ENCODE results near the gene NAA40. TPM values are rescaled to one million over a fixed set of nuclear protein-coding genes. Genes with fewer than 3 reads are reported as not detected.

Gene NAA40
- total RNA-seq, 1 experiment from 2014 or later, result 43.7 TPM

DNA sequence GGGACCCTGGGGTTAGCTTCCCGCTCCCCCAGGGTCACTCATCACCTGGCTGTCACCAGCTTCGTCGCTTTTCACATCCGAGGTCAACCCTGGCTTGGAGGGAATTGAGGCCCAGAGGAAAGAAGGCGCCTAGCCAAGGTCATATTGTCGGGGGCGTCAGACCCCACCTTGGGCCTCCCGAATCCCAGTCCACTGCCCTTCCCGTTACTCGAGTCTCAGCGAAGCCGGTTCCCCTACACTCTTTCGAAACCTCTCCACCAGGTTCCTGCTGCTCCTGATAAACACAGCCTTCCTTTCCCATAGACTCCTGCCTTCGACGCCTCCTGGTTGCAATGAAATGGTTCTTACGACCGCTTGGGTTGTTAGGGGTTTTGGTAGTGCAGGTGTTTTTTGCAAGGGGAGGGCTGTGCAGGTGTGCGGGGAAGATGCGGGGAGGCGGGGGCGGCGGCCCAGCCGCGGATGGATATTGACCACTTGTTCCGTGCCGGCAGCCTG, 642 bp downstream of the NAA40 start:
- peaks cover 13% of the 10 kb centered on the region for H3K4me1 Mint-ChIP-seq (ENCODE audit: low read depth, unreplicated experiment)
- no peaks in the 10 kb centered on the region for H3K27me3 Mint-ChIP-seq (ENCODE audit: insufficient read depth, unreplicated experiment)
- ChIA-PET CTCF (interaction anchor here (0.5 to 1.0 kb wide), 10 partner anchors 18 to 562 kb away, joined by 3 to 6 read pairs (median 3); partner anchors contain the start of gene PPP1R14B), POLR2A (interaction anchor here (0.5 to 0.7 kb wide), 9 partner anchors 18 to 1212 kb away, joined by 3 to 5 read pairs (median 4); partner anchors contain the start of genes COX8A, HNRNPUL2 and SLC3A2)
- Histone ChIP-seq H3K4me3 (ENCODE audit: low read depth, low read length) (peak overlapping the region; percentile 61), H3K4me1 (no peaks in the 10 kb centered on the region), H3K36me3 (ENCODE audit: control insufficient read depth, insufficient read depth, low read length) (no peaks in the 10 kb centered on the region), H3K9me3 (no peaks in the 10 kb centered on the region), H3K27me3 (replicated peaks; ENCODE audit: control insufficient read depth, insufficient read depth, low read length) (no peaks in the 10 kb centered on the region)
- DNase-seq, result peak; percentile 41 to 53
- no TSS peak for BruUV-seq (replicated peaks)
- peak overlapping the region; percentile 98 for H3K27ac Mint-ChIP-seq (ENCODE audit: unreplicated experiment)
- peaks cover 21% of the 10 kb centered on the region for H3K36me3 Mint-ChIP-seq (ENCODE audit: insufficient read depth, unreplicated experiment)
- TF ChIP-seq CTCF (IDR thresholded peaks at IDR 0.05; ENCODE audit: insufficient read depth in 1 of 2, low read depth in 1 of 2, low read length in 1 of 2, severe bottlenecking in 1 of 2, unreplicated experiment in 1 of 2), result no peak
- intact Hi-C loops (cut with micrococcal nuclease; ENCODE audit: unreplicated experiment), result loop anchor here (2.0 kb wide), 1 partner anchor 35 kb away; the partner anchor contains the start of gene COX8A
- peak overlapping the region; percentile 100 for H3K4me3 Mint-ChIP-seq (ENCODE audit: unreplicated experiment)
- no peaks in the 10 kb centered on the region for H3K9me3 Mint-ChIP-seq (ENCODE audit: unreplicated experiment)

DNA sequence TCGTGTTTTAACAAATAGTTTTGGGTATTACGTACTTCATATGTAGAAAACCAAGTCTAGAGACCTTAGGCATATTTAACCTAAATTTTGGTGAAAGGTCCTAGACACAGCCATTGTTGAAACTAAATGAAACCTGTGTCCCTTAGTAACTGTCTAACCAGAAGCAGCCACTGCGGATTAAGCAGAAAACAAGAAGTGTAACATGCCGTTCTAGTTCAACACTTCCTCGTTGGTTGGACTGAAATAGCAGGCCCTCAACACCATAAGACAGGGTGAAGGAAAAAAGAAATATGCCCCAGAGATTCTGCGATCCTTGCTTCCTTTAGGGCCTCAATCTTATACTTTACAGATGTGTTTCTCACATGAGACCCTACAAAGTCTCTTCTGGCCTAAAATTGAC, 2.0 kb downstream of the NAA40 start:
- Mint-ChIP-seq H3K9me3 (ENCODE audit: unreplicated experiment) (no peaks in the 10 kb centered on the region), H3K4me3 (ENCODE audit: unreplicated experiment) (peak overlapping the region; percentile 47), H3K4me1 (ENCODE audit: low read depth, unreplicated experiment) (peaks cover 6% of the 10 kb centered on the region), H3K27me3 (ENCODE audit: insufficient read depth, unreplicated experiment) (no peaks in the 10 kb centered on the region), H3K36me3 (ENCODE audit: insufficient read depth, unreplicated experiment) (peaks cover 24% of the 10 kb centered on the region), H3K27ac (ENCODE audit: unreplicated experiment) (no peak overlapping the region)
- DNase-seq, result no peak
- ChIA-PET POLR2A (no interaction called here), CTCF (no interaction called here)
- no peak for TF ChIP-seq CTCF (IDR thresholded peaks at IDR 0.05; ENCODE audit: insufficient read depth in 1 of 2, low read depth in 1 of 2, low read length in 1 of 2, severe bottlenecking in 1 of 2, unreplicated experiment in 1 of 2)
- Histone ChIP-seq H3K4me3 (ENCODE audit: low read depth, low read length) (no peak overlapping the region), H3K9me3 (no peaks in the 10 kb centered on the region), H3K27me3 (replicated peaks; ENCODE audit: control insufficient read depth, insufficient read depth, low read length) (no peaks in the 10 kb centered on the region), H3K36me3 (ENCODE audit: control insufficient read depth, insufficient read depth, low read length) (no peaks in the 10 kb centered on the region; the same call in 1 of the 2 replicates), H3K4me1 (peaks cover 4% of the 10 kb centered on the region; the same call in 1 of the 2 replicates)
- BruUV-seq (replicated peaks), result TSS peak; percentile 39
- intact Hi-C loops (cut with micrococcal nuclease; ENCODE audit: unreplicated experiment), result no loop called here

- BruUV-seq (replicated peaks), result no TSS peak
- CTCF ChIA-PET, result interaction anchor here (1.1 kb wide), 1 partner anchor 103 kb away, joined by 3 read pairs; the partner anchor contains the start of gene MARK2
- H3K9me3 Mint-ChIP-seq (ENCODE audit: unreplicated experiment), result no peaks in the 10 kb centered on the region
Measured at GRCh38 chr11:63941901-63942300, 3.1 kb downstream of the NAA40 start.

More at GRCh38 chr11:63941901-63942300, 3.1 kb downstream of the NAA40 start:
- no peaks in the 10 kb centered on the region for H3K9me3 ChIP-seq
- no peak overlapping the region for H3K4me3 ChIP-seq (ENCODE audit: low read depth, low read length)
- H3K36me3 ChIP-seq (ENCODE audit: control insufficient read depth, insufficient read depth, low read length), result peaks cover 1% of the 10 kb centered on the region; the same call in 1 of the 2 replicates
- H3K36me3 Mint-ChIP-seq (ENCODE audit: insufficient read depth, unreplicated experiment), result peaks cover 32% of the 10 kb centered on the region
- no peak for DNase-seq
- peaks cover 4% of the 10 kb centered on the region; the same call in 1 of the 2 replicates for H3K4me1 ChIP-seq
- H3K27ac Mint-ChIP-seq (ENCODE audit: unreplicated experiment), result no peak overlapping the region
- peaks cover 6% of the 10 kb centered on the region for H3K4me1 Mint-ChIP-seq (ENCODE audit: low read depth, unreplicated experiment)
- intact Hi-C loops (cut with micrococcal nuclease; ENCODE audit: unreplicated experiment), result no loop called here
- H3K27me3 Mint-ChIP-seq (ENCODE audit: insufficient read depth, unreplicated experiment), result no peaks in the 10 kb centered on the region
- POLR2A ChIA-PET, result no interaction called here
- TF ChIP-seq CTCF (IDR thresholded peaks at IDR 0.05; ENCODE audit: insufficient read depth in 1 of 2, low read depth in 1 of 2, low read length in 1 of 2, severe bottlenecking in 1 of 2, unreplicated experiment in 1 of 2), result no peak
- H3K4me3 Mint-ChIP-seq (ENCODE audit: unreplicated experiment), result no peak overlapping the region
- H3K27me3 ChIP-seq (replicated peaks; ENCODE audit: control insufficient read depth, insufficient read depth, low read length), result no peaks in the 10 kb centered on the region
